Suppressor macrophage (primary cell): ENCODE measurements around the gene NXPH3.
A peak's percentile ranks its signal among the peaks of the same experiment; 100 is the strongest.

Experiments
- DNase-seq, 4 experiments: peaks; one replicate each; pipeline ENCODE4 v3.0.0-alpha.2; 2020 to 2022

NXPH3 gene

GRCh38 chr17:49592263-49592662 lies 16.6 kb downstream of the NXPH3 start:
- DNase-seq: no peak

GRCh38 chr17:49595328-49595727 lies 19.7 kb downstream of the NXPH3 start:
- DNase-seq: no peak

GRCh38 chr17:49595980-49596379 lies 20.3 kb downstream of the NXPH3 start:
- DNase-seq: no peak

- DNase-seq: no peak
These were observed 21.1 kb downstream of the NXPH3 start for GRCh38 chr17:49596613-49597244.

GRCh38 chr17:49597436-49597835 lies 21.8 kb downstream of the NXPH3 start:
- DNase-seq: no peak

GRCh38 chr17:49597928-49598655 lies 22.4 kb downstream of the NXPH3 start:
- no peak for DNase-seq

- DNase-seq: no peak
These were observed 23.2 kb downstream of the NXPH3 start for GRCh38 chr17:49598918-49599317.

- no peak for DNase-seq
These were observed 25.3 kb downstream of the NXPH3 start for GRCh38 chr17:49600949-49601348.

- no peak for DNase-seq
These were observed 27.1 kb downstream of the NXPH3 start for GRCh38 chr17:49602783-49603182.

GRCh38 chr17:49603238-49603637 lies 27.6 kb downstream of the NXPH3 start:
- DNase-seq: no peak

GRCh38 chr17:49603720-49604119 lies 28.0 kb downstream of the NXPH3 start:
- no peak for DNase-seq

GRCh38 chr17:49604314-49604869 lies 28.7 kb downstream of the NXPH3 start:
- no peak for DNase-seq

- no peak for DNase-seq
These were observed 35.4 kb downstream of the NXPH3 start for GRCh38 chr17:49610883-49611584.

GRCh38 chr17:49612726-49613125 lies 37.1 kb downstream of the NXPH3 start:
- DNase-seq: no peak

- no peak for DNase-seq
These were observed 37.6 kb downstream of the NXPH3 start for GRCh38 chr17:49613182-49613800.

GRCh38 chr17:49616086-49616485 lies 40.4 kb downstream of the NXPH3 start:
- DNase-seq: no peak

- peak; percentile 53 to 71 (median 69) for DNase-seq
These were observed 41.0 kb downstream of the NXPH3 start for GRCh38 chr17:49616601-49617131.

- peak; percentile 30 to 54 (median 32) for DNase-seq
These were observed 42.4 kb downstream of the NXPH3 start for GRCh38 chr17:49618028-49618611.

- DNase-seq: no peak
These were observed 45.7 kb downstream of the NXPH3 start for GRCh38 chr17:49621420-49621819.

- no peak for DNase-seq
These were observed 46.4 kb downstream of the NXPH3 start for GRCh38 chr17:49621946-49622529.

GRCh38 chr17:49624896-49625295 lies 49.2 kb downstream of the NXPH3 start:
- no peak for DNase-seq

- DNase-seq: no peak
These were observed 53.8 kb downstream of the NXPH3 start for GRCh38 chr17:49629447-49629846.
